B cell (primary cell): ENCODE measurements around the gene JPH2. TPM values are rescaled to one million over a fixed set of nuclear protein-coding genes. Genes with fewer than 3 reads are reported as not detected.
"Not testable (repeated sequence)": the region's sequence is repeated elsewhere in the genome, so short reads cannot be mapped to it uniquely, and the experiment has no call there.

Source experiments
- ATAC-seq: fragments of 200-7000 bp; cut with Tn5 transposase; one replicate; pipeline ENCODE4 v1.10.0; 2021; ENCODE audit warnings: low read depth, mild to moderate bottlenecking, moderate number of reproducible peaks, moderate library complexity
- CTCF ChIA-PET: fragments of 350-600 bp; sonication (Branson Sonifier 250); formaldehyde crosslinking; loops from one replicate; lab custom pipeline; 2021; ENCODE audit warnings: antibody characterized with exemption, inconsistent platforms; lab: Charles Lee
- POLR2A ChIA-PET: fragments of 350-600 bp; sonication (Branson Sonifier 250); formaldehyde crosslinking; loops from one replicate; lab custom pipeline; 2021; ENCODE audit warnings: antibody characterized with exemption; lab: Charles Lee
- DNase-seq: peaks from one replicate; pipeline ENCODE4 v3.0.0; 2013
- H2AFZ ChIP-seq: 2 replicates; pipeline ENCODE4 v1.6.1; 2012; ENCODE audit warnings: mild to moderate bottlenecking, low read depth, low read length; ENCODE audit not compliant: insufficient read depth, poor library complexity, severe bottlenecking
- H3K27ac ChIP-seq, 2 donors: 1 replicate in 1 of 2; 2 replicates in 1 of 2; pipeline ENCODE4 v1.5.1; 2012 to 2013; ENCODE audit warnings: low read length in 2 of 2, mild to moderate bottlenecking in 2 of 2, moderate library complexity in 1 of 2
- H3K27me3 ChIP-seq, 4 experiments: fragments of 200-600 bp in 1 of 4; sonication (generic) in 1 of 4; replicated peaks in 1 of 4; 1 replicate in 2 of 4; 2 replicates in 2 of 4; pipeline versions ENCODE4 v1.6.1 to v1.7.0; 2013 to 2016; ENCODE audit warnings: low read length in 3 of 4, mild to moderate bottlenecking in 2 of 4, mixed read lengths in 1 of 4, moderate library complexity in 1 of 4; ENCODE audit not compliant: insufficient read depth in 4 of 4, control insufficient read depth in 3 of 4; ENCODE audit errors: control extremely low read depth in 1 of 4
- H3K36me3 ChIP-seq, 2 experiments: replicated peaks in 1 of 2; 1 replicate in 1 of 2; 2 replicates in 1 of 2; pipeline versions ENCODE4 v1.6.1 to v1.7.1; 2013; ENCODE audit warnings: low read length in 1 of 2; ENCODE audit not compliant: insufficient read depth in 2 of 2, control insufficient read depth in 1 of 2; ENCODE audit errors: control extremely low read depth in 1 of 2, extremely low read depth in 1 of 2
- H3K4me1 ChIP-seq, 2 donors: fragments of 200-600 bp in 1 of 2; sonication (generic) in 1 of 2; 1 replicate in 1 of 2; 2 replicates in 1 of 2; pipeline versions ENCODE4 v1.5.1 to v1.6.1; 2013 to 2017; ENCODE audit warnings: low read length in 2 of 2; ENCODE audit not compliant: control insufficient read depth in 2 of 2, insufficient read depth in 2 of 2
- H3K4me2 ChIP-seq: replicated peaks from 2 replicates; pipeline ENCODE3; 2012; ENCODE audit warnings: mild to moderate bottlenecking, low read depth, low read length; ENCODE audit not compliant: poor library complexity, severe bottlenecking
- H3K4me3 ChIP-seq, 5 experiments: fragments of 200-600 bp in 1 of 5; sonication (generic) in 1 of 5; 1 replicate in 3 of 5; 2 replicates in 2 of 5; pipeline versions ENCODE4 v1.5.1 to v1.7.0; 2011 to 2016; ENCODE audit warnings: low read length in 4 of 5, mild to moderate bottlenecking in 4 of 5, low read depth in 2 of 5, control low read depth in 1 of 5, moderate library complexity in 1 of 5; ENCODE audit not compliant: insufficient read depth in 1 of 5; ENCODE audit errors: control extremely low read depth in 1 of 5, extremely low read depth in 1 of 5
- H3K79me2 ChIP-seq: fragments of 200-600 bp; sonication (generic); one replicate; pipeline ENCODE4 v1.6.0; 2016; ENCODE audit warnings: low read length; ENCODE audit not compliant: control insufficient read depth, insufficient read depth
- H3K9ac ChIP-seq: fragments of 200-600 bp; sonication (generic); 2 replicates; pipeline ENCODE4 v1.6.1; 2017; ENCODE audit warnings: mild to moderate bottlenecking, low read length, moderate library complexity
- H3K9me3 ChIP-seq, 3 donors: one replicate each; pipeline versions ENCODE4 v1.6.1 to v1.7.1; 2013; ENCODE audit warnings: low read length in 2 of 3; ENCODE audit not compliant: control insufficient read depth in 2 of 3, insufficient read depth in 1 of 3; ENCODE audit errors: control extremely low read depth in 1 of 3
- H4K20me1 ChIP-seq: 2 replicates; pipeline ENCODE4 v1.6.0; 2012; ENCODE audit warnings: mild to moderate bottlenecking, low read length; ENCODE audit not compliant: insufficient read depth, control insufficient read depth, poor library complexity, severe bottlenecking
- H3K27ac Mint-ChIP-seq: one replicate; pipeline ENCODE4 v1.8.0; 2021; ENCODE audit warnings: mixed read lengths
- H3K27me3 Mint-ChIP-seq: one replicate; pipeline ENCODE4 v1.8.0; 2021; ENCODE audit warnings: mixed read lengths
- H3K4me1 Mint-ChIP-seq: one replicate; pipeline ENCODE4 v1.8.0; 2021; ENCODE audit warnings: mixed read lengths
- H3K4me3 Mint-ChIP-seq: one replicate; pipeline ENCODE4 v1.8.0; 2021; ENCODE audit warnings: mixed read lengths
- H3K9me3 Mint-ChIP-seq: one replicate; pipeline ENCODE4 v1.8.0; 2022; ENCODE audit warnings: mixed read lengths; ENCODE audit not compliant: insufficient read depth
- CTCF ChIP-seq: fragments of 200-600 bp; IDR thresholded peaks from one replicate; pipeline ENCODE4 v1.8.0; 2022; ENCODE audit warnings: antibody characterized with exemption, mild to moderate bottlenecking
- EZH2 ChIP-seq: IDR thresholded peaks from 2 replicates; pipeline ENCODE4 v1.6.1; 2012; ENCODE audit warnings: borderline replicate concordance, low read depth, mild to moderate bottlenecking, moderate library complexity, low read length; ENCODE audit not compliant: insufficient read depth, poor library complexity, severe bottlenecking
- WGBS: methylation state at CpG from one replicate; pipeline ENCODE4 v1.1.5; 2013; ENCODE audit warnings: missing lambda C conversion rate; ENCODE audit not compliant: insufficient coverage; 5-methylcytosine and 5-hydroxymethylcytosine counted together
- intact Hi-C: fragments of 100-400 bp; cut with micrococcal nuclease; formaldehyde crosslinking; loops from one replicate; pipeline ENCODE4 v1.10.0; 2022
- polyA plus RNA-seq: library from polyadenylated mRNA; depleted of rRNA; stranded (reverse); fragments of >200 nt; gene quantifications from 2 replicates; pipeline ENCODE4 v1.2.3, GENCODE V29; 2012
- total RNA-seq, 2 donors: library from RNA; stranded (reverse); fragments of 120-200 nt in 1 of 2; gene quantifications; 1 replicate in 1 of 2; 2 replicates in 1 of 2; pipeline versions ENCODE4 v1.2.3 to v1.2.4, GENCODE V29; 2013 to 2022

Gene JPH2
- total and polyA plus RNA-seq, 2 donors (not counting 1 experiment from before 2014, with no cell fraction given): 0.10 TPM; not detected in 1

GRCh38 chr20:44234566-44235317, 47.8 kb upstream of the JPH2 start:
- Histone ChIP-seq H2AFZ (no peak overlapping the region), H3K4me2 (no peak overlapping the region), H3K79me2 (no peaks in the 10 kb centered on the region), H4K20me1 (no peaks in the 10 kb centered on the region), H3K27me3 (no peaks in the 10 kb centered on the region), H3K4me3 (no peak overlapping the region), H3K4me1 (no peaks in the 10 kb centered on the region), H3K27ac (no peak overlapping the region), H3K9me3 (peaks cover 0 to 9% (median 0%) of the 10 kb centered on the region in 3 donors), H3K9ac (no peak overlapping the region), H3K36me3 (no peaks in the 10 kb centered on the region)
- intact Hi-C loops: no loop called here
- no peaks in the 10 kb centered on the region for H3K4me1 Mint-ChIP-seq
- H3K27me3 Mint-ChIP-seq: peaks cover 10% of the 10 kb centered on the region
- ChIA-PET CTCF (interaction anchor here (3.1 kb wide), 1 partner anchor 17 kb away, joined by 10 read pairs; no protein-coding TSS in a partner anchor), POLR2A (no interaction called here)
- WGBS: 94% methylated on average over 13 of the region's 14 CpGs
- DNase-seq: no peak
- H3K4me3 Mint-ChIP-seq: no peak overlapping the region
- TF ChIP-seq EZH2 (no peak), CTCF (no peak)
- ATAC-seq: no peak
- H3K27ac Mint-ChIP-seq: no peak overlapping the region
- no peaks in the 10 kb centered on the region for H3K9me3 Mint-ChIP-seq

DNA sequence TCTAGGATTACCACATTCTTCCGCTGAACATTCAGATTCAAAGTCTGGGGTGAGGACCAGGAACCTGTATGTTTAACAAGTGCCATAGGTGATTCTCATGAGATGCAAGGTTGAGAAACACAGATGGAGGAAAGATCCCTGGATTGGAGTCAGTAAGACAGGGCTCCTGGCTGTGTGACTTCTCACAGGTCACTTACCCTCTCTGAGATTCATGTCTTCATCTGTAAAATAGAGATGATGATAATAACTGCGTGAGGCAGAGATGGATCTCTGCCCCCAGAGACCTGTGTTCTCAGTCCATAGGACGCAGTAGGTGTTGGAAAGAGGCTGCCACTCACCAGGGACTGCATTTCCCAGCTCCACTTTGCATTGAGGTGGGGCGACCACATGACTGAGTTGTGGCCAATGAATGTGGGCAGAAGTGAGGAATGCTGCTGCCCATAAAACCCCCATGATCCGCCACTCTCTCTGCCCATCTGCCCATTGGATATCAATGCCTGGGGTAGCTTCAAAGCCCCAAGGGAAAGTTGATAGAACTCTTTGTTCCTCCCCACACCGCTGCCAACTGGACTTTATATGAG, 46.5 kb upstream of the JPH2 start:
- Histone ChIP-seq H3K9me3 (peaks cover 0 to 5% (median 0%) of the 10 kb centered on the region in 3 donors), H3K4me2 (no peak overlapping the region), H4K20me1 (no peaks in the 10 kb centered on the region), H2AFZ (no peak overlapping the region), H3K4me3 (no peak overlapping the region), H3K27me3 (no peaks in the 10 kb centered on the region), H3K36me3 (no peaks in the 10 kb centered on the region), H3K4me1 (no peaks in the 10 kb centered on the region), H3K79me2 (no peaks in the 10 kb centered on the region), H3K27ac (no peak overlapping the region), H3K9ac (no peak overlapping the region)
- Mint-ChIP-seq H3K27ac (no peak overlapping the region), H3K27me3 (peaks cover 4% of the 10 kb centered on the region), H3K4me1 (no peaks in the 10 kb centered on the region), H3K4me3 (no peak overlapping the region), H3K9me3 (no peaks in the 10 kb centered on the region)
- ChIA-PET CTCF (interaction anchor here (0.6 to 3.1 kb wide), 3 partner anchors 16 to 151 kb away, joined by 3 to 10 read pairs (median 4); no protein-coding TSS in a partner anchor), POLR2A (no interaction called here)
- DNase-seq (no peak), ATAC-seq (no peak)
- TF ChIP-seq CTCF: no peak
- TF ChIP-seq EZH2: no peak
- 85% methylated on average over 2 of the region's 6 CpGs for whole genome bisulfite sequencing
- intact Hi-C loops: no loop called here

DNA sequence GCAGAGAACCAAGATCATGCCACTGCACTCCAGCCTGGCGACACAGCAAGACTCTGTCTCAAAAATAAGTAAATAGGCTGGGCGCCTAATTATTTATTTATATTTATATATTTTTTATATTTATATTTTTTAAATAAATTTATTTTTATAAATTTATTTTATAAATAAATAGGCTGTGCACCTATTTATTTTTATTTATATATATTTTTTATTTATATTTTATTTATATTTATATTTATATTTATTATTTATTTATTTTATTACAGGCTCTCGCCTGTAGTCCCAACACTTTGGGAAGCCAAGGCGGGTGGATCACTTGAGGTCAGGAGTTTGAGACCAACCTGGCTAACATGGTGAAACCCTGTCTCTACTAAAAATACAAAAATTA, 45.5 kb upstream of the JPH2 start:
- H3K4me3 Mint-ChIP-seq, intact Hi-C loops, H2AFZ ChIP-seq, H3K4me1 Mint-ChIP-seq, H3K36me3 ChIP-seq, H3K79me2 ChIP-seq, H3K9me3 Mint-ChIP-seq, H4K20me1 ChIP-seq, H3K4me3 ChIP-seq, H3K9me3 ChIP-seq, H3K4me1 ChIP-seq, H3K27me3 ChIP-seq, ATAC-seq, H3K27me3 Mint-ChIP-seq, H3K4me2 ChIP-seq, POLR2A ChIA-PET, H3K27ac Mint-ChIP-seq, DNase-seq, H3K27ac ChIP-seq, H3K9ac ChIP-seq: not testable (repeated sequence)
- CTCF ChIA-PET: interaction anchor here (3.1 kb wide), 1 partner anchor 15 kb away, joined by 10 read pairs; no protein-coding TSS in a partner anchor
- WGBS: no CpG with 5 or more reads among the region's 4 CpGs
